ENCODE data around the gene FGF19.

The FGF19 gene

GRCh38 chr11:69746752-69747742, 43.2 kb upstream of the FGF19 start:
- Histone ChIP-seq H3K4me3 (ENCODE audit: low read depth, low read length) (no peak overlapping the region), H3K9me3 (ENCODE audit: severe bottlenecking) (no peaks in the 10 kb centered on the region), H3K27ac (no peak overlapping the region), H3K27me3 (ENCODE audit: insufficient read depth, low read depth, severe bottlenecking) (no peaks in the 10 kb centered on the region), H3K36me3 (no peaks in the 10 kb centered on the region)
- DNase-seq, result no peak
- TF ChIP-seq, protein P1, sequence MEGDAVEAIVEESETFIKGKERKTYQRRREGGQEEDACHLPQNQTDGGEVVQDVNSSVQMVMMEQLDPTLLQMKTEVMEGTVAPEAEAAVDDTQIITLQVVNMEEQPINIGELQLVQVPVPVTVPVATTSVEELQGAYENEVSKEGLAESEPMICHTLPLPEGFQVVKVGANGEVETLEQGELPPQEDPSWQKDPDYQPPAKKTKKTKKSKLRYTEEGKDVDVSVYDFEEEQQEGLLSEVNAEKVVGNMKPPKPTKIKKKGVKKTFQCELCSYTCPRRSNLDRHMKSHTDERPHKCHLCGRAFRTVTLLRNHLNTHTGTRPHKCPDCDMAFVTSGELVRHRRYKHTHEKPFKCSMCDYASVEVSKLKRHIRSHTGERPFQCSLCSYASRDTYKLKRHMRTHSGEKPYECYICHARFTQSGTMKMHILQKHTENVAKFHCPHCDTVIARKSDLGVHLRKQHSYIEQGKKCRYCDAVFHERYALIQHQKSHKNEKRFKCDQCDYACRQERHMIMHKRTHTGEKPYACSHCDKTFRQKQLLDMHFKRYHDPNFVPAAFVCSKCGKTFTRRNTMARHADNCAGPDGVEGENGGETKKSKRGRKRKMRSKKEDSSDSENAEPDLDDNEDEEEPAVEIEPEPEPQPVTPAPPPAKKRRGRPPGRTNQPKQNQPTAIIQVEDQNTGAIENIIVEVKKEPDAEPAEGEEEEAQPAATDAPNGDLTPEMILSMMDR (IDR thresholded peaks at IDR 0.05; ENCODE audit: low read depth, low read length), result no peak

DNA sequence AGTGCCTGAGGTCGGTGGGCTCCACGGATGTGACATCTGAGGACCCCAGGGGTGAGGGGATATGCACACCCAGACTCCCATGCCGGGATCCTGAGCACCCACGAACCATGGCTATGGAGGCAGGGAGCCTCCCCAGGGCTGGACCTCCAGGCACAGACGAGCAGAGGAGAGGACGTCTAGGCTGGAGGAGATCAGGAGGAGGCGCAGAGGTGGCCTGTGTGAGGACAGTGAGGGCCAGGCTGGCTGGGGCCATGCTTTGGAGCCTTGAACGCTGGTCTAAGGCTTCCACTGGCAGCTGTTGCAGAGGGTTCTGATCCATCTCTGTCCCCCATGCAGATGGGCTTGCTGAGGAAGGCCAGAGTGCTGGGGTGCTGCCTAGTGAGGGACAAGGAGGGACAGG, 42.3 kb upstream of the FGF19 start:
- Histone ChIP-seq H3K27ac (no peak overlapping the region), H3K9me3 (ENCODE audit: severe bottlenecking) (no peaks in the 10 kb centered on the region), H3K36me3 (no peaks in the 10 kb centered on the region), H3K4me3 (ENCODE audit: low read depth, low read length) (no peak overlapping the region), H3K27me3 (ENCODE audit: insufficient read depth, low read depth, severe bottlenecking) (no peaks in the 10 kb centered on the region)
- no peak for DNase-seq
- TF ChIP-seq, protein P1 (IDR thresholded peaks at IDR 0.05; ENCODE audit: low read depth, low read length), result no peak

DNA sequence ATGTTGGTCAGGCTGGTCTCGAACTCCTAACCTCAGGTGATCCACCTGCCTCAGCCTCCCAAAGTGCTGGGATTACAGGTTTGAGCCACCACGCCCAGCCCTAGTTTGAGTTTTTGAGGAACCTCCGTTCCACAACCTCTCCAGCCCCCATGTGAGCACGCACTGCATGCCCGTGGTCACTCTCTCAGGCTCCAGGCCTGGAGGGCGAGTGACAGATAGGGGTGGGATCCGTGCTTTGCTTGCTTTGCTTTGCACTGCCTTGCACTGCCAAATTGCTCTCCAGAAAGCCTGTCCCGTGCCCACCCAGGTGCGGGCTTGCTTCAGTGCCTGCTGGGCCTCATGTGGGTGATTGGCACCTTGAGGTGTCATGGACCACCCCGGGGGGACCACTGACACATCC, 41.4 kb upstream of the FGF19 start:
- no peak overlapping the region for H3K4me3 ChIP-seq (ENCODE audit: low read depth, low read length)
- no peak overlapping the region for H3K27ac ChIP-seq
- DNase-seq, result no peak
- H3K27me3 ChIP-seq (ENCODE audit: insufficient read depth, low read depth, severe bottlenecking), result no peaks in the 10 kb centered on the region
- H3K36me3 ChIP-seq, result no peaks in the 10 kb centered on the region
- TF ChIP-seq, protein P1 (IDR thresholded peaks at IDR 0.05; ENCODE audit: low read depth, low read length), result no peak
- no peaks in the 10 kb centered on the region for H3K9me3 ChIP-seq (ENCODE audit: severe bottlenecking)

DNA sequence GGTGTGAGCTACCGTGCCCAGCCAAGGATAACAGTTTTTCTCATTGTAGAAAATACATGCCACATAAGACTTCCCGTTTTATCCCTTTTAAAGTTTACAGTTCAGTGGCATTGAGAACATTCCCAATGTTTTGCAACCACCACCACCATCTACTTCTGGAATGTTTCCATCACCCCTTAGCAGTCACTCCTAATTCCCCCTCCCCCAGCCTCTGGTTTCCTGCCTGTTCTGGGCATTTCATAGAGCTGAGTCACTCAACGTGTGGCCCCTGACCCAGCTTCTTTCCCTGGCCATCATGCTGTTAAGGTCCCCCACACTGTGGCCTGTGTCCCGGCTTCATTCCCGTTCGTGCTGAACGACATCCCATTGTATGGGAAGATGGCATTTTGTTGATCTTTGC, 40.6 kb upstream of the FGF19 start:
- no peak overlapping the region for H3K27ac ChIP-seq
- TF ChIP-seq, protein P1 (IDR thresholded peaks at IDR 0.05; ENCODE audit: low read depth, low read length), result no peak
- H3K36me3 ChIP-seq, result no peaks in the 10 kb centered on the region
- no peaks in the 10 kb centered on the region for H3K27me3 ChIP-seq (ENCODE audit: insufficient read depth, low read depth, severe bottlenecking)
- no peak overlapping the region for H3K4me3 ChIP-seq (ENCODE audit: low read depth, low read length)
- no peak for DNase-seq
- H3K9me3 ChIP-seq (ENCODE audit: severe bottlenecking), result no peaks in the 10 kb centered on the region

GRCh38 chr11:69734841-69735240, 31.0 kb upstream of the FGF19 start:
- Histone ChIP-seq H3K27ac (no peak overlapping the region), H3K4me3 (ENCODE audit: low read depth, low read length) (no peak overlapping the region), H3K27me3 (ENCODE audit: insufficient read depth, low read depth, severe bottlenecking) (no peaks in the 10 kb centered on the region), H3K36me3 (no peaks in the 10 kb centered on the region), H3K9me3 (ENCODE audit: severe bottlenecking) (peaks cover 9% of the 10 kb centered on the region)
- TF ChIP-seq, protein P1 (IDR thresholded peaks at IDR 0.05; ENCODE audit: low read depth, low read length), result no peak
- DNase-seq, result no peak

All from WERI-Rb-1 (cell line).